Placental epithelial cell (primary cell): ENCODE results near the gene MSGN1. TPM values are rescaled to one million over a fixed set of nuclear protein-coding genes. Genes with fewer than 3 reads are reported as not detected.

ENCODE experiments used
- total RNA-seq: library from RNA; depleted of rRNA; stranded (reverse); fragments of >200 nt; gene quantifications from 2 replicates; pipeline ENCODE4 v1.2.3, GENCODE V29; 2012

MSGN1 gene, protein sequence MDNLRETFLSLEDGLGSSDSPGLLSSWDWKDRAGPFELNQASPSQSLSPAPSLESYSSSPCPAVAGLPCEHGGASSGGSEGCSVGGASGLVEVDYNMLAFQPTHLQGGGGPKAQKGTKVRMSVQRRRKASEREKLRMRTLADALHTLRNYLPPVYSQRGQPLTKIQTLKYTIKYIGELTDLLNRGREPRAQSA
- not detected in 2 replicates for total RNA-seq

DNA sequence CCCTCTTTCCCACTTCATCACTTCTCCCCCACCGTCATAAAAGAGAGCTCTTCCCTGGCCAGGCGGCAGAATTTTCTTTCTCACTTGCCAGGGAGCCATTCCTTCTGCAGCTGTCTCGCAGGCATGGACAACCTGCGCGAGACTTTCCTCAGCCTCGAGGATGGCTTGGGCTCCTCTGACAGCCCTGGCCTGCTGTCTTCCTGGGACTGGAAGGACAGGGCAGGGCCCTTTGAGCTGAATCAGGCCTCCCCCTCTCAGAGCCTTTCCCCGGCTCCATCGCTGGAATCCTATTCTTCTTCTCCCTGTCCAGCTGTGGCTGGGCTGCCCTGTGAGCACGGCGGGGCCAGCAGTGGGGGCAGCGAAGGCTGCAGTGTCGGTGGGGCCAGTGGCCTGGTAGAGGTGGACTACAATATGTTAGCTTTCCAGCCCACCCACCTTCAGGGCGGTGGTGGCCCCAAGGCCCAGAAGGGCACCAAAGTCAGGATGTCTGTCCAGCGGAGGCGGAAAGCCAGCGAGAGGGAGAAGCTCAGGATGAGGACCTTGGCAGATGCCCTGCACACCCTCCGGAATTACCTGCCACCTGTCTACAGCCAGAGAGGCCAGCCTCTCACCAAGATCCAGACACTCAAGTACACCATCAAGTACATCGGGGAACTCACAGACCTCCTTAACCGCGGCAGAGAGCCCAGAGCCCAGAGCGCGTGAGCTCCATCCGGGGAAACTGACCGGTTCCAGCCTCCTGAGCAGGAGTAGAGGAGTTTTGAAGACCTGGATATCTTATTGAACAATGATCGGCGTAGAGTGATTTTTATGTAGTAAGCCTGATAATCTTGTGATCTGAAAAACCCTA, at the start of gene MSGN1:
Gene MSGN1 (plus strand): TSS at position 65 of the 850 bp plus-strand sequence. CDS start 59 bp downstream, at position 124.

Other genes starting within 250 kb of the MSGN1 start
- gene SMC6, start 62.6 kb upstream of the MSGN1 start, total RNA-seq, result 11.8 and 15.3 TPM in 2 replicates
- gene GEN1, start 62.3 kb upstream of the MSGN1 start, total RNA-seq, result 11.8 and 15.2 TPM in 2 replicates
- gene KCNS3, start 62.2 kb downstream of the MSGN1 start, total RNA-seq, result under 0.01 and 0.11 TPM in 2 replicates